NT2/D1 (cell line): ENCODE data around the gene GCHFR.

ENCODE experiments used
- DNase-seq: peaks from one replicate; pipeline ENCODE4 v3.0.0-alpha.2; 2011; ENCODE audit warnings: low read depth, low spot score
- H3K27me3 ChIP-seq: 2 replicates; pipeline ENCODE4 v1.6.0; 2011; ENCODE audit warnings: mild to moderate bottlenecking; ENCODE audit not compliant: insufficient read length, insufficient read depth
- H3K36me3 ChIP-seq: 2 replicates; pipeline ENCODE4 v1.6.1; 2011; ENCODE audit warnings: mild to moderate bottlenecking, low read length, mixed read lengths; ENCODE audit not compliant: insufficient read depth, insufficient read length
- H3K4me1 ChIP-seq: 2 replicates; pipeline ENCODE4 v1.5.1; 2011; ENCODE audit not compliant: insufficient read depth, insufficient read length
- H3K4me3 ChIP-seq: 2 replicates; pipeline ENCODE4 v1.5.1; 2011; ENCODE audit warnings: low read depth; ENCODE audit not compliant: insufficient read length
- H3K9ac ChIP-seq: 2 replicates; pipeline ENCODE4 v1.6.0; 2011; ENCODE audit warnings: low read depth; ENCODE audit not compliant: insufficient read length
- H3K9me3 ChIP-seq: 2 replicates; pipeline ENCODE4 v1.5.1; 2011; ENCODE audit warnings: mild to moderate bottlenecking, low read length; ENCODE audit not compliant: insufficient read depth
- SUZ12 ChIP-seq: IDR thresholded peaks from 2 replicates; pipeline ENCODE4 v1.6.1; 2011; ENCODE audit not compliant: insufficient read length, insufficient read depth; ENCODE audit errors: extremely low read depth
- YY1 ChIP-seq: IDR thresholded peaks from 2 replicates; pipeline ENCODE4 v1.6.1; 2011; ENCODE audit not compliant: insufficient read length, insufficient read depth
- ZNF274 ChIP-seq: IDR thresholded peaks from 2 replicates; pipeline ENCODE4 v1.6.1; 2011; ENCODE audit warnings: mild to moderate bottlenecking, low read depth, low read length

Gene GCHFR

GRCh38 chr15:40754883-40755811 lies 8.7 kb upstream of the GCHFR start, which contains the start of gene RMDN3:
RMDN3 (minus strand) TSS chr15:40755254; CDS start chr15:40754783, 471 bp downstream.
- no peak for TF ChIP-seq ZNF274
- peak; percentile 7 for TF ChIP-seq YY1
- H3K27me3 ChIP-seq = no peaks in the 10 kb centered on the region
- peak within 1 kb of the TSS; percentile 95 for H3K9ac ChIP-seq
- H3K36me3 ChIP-seq = peaks cover 20% of the 10 kb centered on the region
- DNase-seq = peak; percentile 84
- H3K4me1 ChIP-seq = no peaks in the 10 kb centered on the region
- H3K9me3 ChIP-seq = no peaks in the 10 kb centered on the region
- H3K4me3 ChIP-seq = peak within 1 kb of the TSS; percentile 77

- Histone ChIP-seq H3K9ac (peak overlapping the region; percentile 95), H3K36me3 (peaks cover 15% of the 10 kb centered on the region), H3K27me3 (no peaks in the 10 kb centered on the region), H3K4me1 (no peaks in the 10 kb centered on the region), H3K9me3 (no peaks in the 10 kb centered on the region), H3K4me3 (no peak overlapping the region)
- TF ChIP-seq YY1 = no peak
- TF ChIP-seq ZNF274 = no peak
- TF ChIP-seq SUZ12 = no peak
- DNase-seq = no peak
These were observed 8.1 kb upstream of the GCHFR start for GRCh38 chr15:40755812-40756208.

GRCh38 chr15:40756938-40757337 lies 6.9 kb upstream of the GCHFR start:
- Histone ChIP-seq H3K4me3 (no peak overlapping the region), H3K9ac (no peak overlapping the region), H3K27me3 (no peaks in the 10 kb centered on the region), H3K4me1 (no peaks in the 10 kb centered on the region), H3K36me3 (peaks cover 4% of the 10 kb centered on the region), H3K9me3 (no peaks in the 10 kb centered on the region)
- TF ChIP-seq SUZ12 (no peak), YY1 (no peak), ZNF274 (no peak)
- DNase-seq = no peak

- Histone ChIP-seq H3K4me3 (no peak overlapping the region), H3K27me3 (no peaks in the 10 kb centered on the region), H3K9me3 (no peaks in the 10 kb centered on the region), H3K9ac (no peak overlapping the region), H3K36me3 (no peaks in the 10 kb centered on the region), H3K4me1 (no peaks in the 10 kb centered on the region)
- DNase-seq = no peak
- TF ChIP-seq SUZ12 (no peak), YY1 (no peak)
These were observed 3.9 kb upstream of the GCHFR start for GRCh38 chr15:40759961-40760360.

GRCh38 chr15:40762919-40763800 lies 708 bp upstream of the GCHFR start:
- no peak for DNase-seq
- no peaks in the 10 kb centered on the region for H3K27me3 ChIP-seq
- H3K9ac ChIP-seq = peak overlapping the region; percentile 87
- H3K4me3 ChIP-seq = peak overlapping the region; percentile 65
- peaks cover 17% of the 10 kb centered on the region for H3K4me1 ChIP-seq
- TF ChIP-seq SUZ12 (no peak), YY1 (no peak), ZNF274 (no peak)
- H3K36me3 ChIP-seq = peaks cover 11% of the 10 kb centered on the region
- H3K9me3 ChIP-seq = no peaks in the 10 kb centered on the region

GRCh38 chr15:40764629-40765103 lies 798 bp downstream of the GCHFR start:
- H3K9me3 ChIP-seq = no peaks in the 10 kb centered on the region
- H3K4me1 ChIP-seq = peaks cover 17% of the 10 kb centered on the region
- H3K4me3 ChIP-seq = peak overlapping the region; percentile 65
- TF ChIP-seq ZNF274 = no peak
- no peak for TF ChIP-seq SUZ12
- no peak for TF ChIP-seq YY1
- H3K9ac ChIP-seq = peak overlapping the region; percentile 87
- no peaks in the 10 kb centered on the region for H3K27me3 ChIP-seq
- H3K36me3 ChIP-seq = peaks cover 23% of the 10 kb centered on the region
- no peak for DNase-seq
